ENCODE measurements around the gene CPN1.
A peak's percentile ranks its signal among the peaks of the same experiment; 100 is the strongest.

The CPN1 gene

GRCh38 chr10:100045592-100045991, 36.1 kb downstream of the CPN1 start:
- H2BK120ac ChIP-seq (ENCODE audit: low read depth, low read length) = no peak overlapping the region
- no peak for DNase-seq (ENCODE audit: low spot score)
- H3K23ac ChIP-seq (ENCODE audit: low read depth, low read length, poor library complexity) = no peak overlapping the region
- no peak overlapping the region for H3K9ac ChIP-seq (ENCODE audit: low read depth, low read length, poor library complexity)
- H2BK12ac ChIP-seq (ENCODE audit: low read length) = no peak overlapping the region
- no peaks in the 10 kb centered on the region for H3K36me3 ChIP-seq (replicated peaks in 1 of 2; ENCODE audit: control insufficient read depth in 2 of 2, insufficient read depth in 2 of 2, low read length in 2 of 2)
- H3K18ac ChIP-seq (ENCODE audit: low read length) = no peak overlapping the region
- no peak overlapping the region for H3K27ac ChIP-seq (replicated peaks; ENCODE audit: low read length)
- no peak overlapping the region for H3K4ac ChIP-seq (ENCODE audit: low read length)
- H4K91ac ChIP-seq (ENCODE audit: low read depth, low read length, poor library complexity) = no peak overlapping the region
- H3K27me3 ChIP-seq (ENCODE audit: control insufficient read depth in 3 of 3, insufficient read depth in 3 of 3, low read depth in 1 of 3, low read length in 3 of 3) = peaks cover 0 to 4% (median 0%) of the 10 kb centered on the region in 3 experiments
- no peaks in the 10 kb centered on the region for H3K9me3 ChIP-seq (replicated peaks in 1 of 2; ENCODE audit: control insufficient read depth in 2 of 2, insufficient read depth in 1 of 2, low read depth in 1 of 2, low read length in 2 of 2)
- H3K4me3 ChIP-seq (ENCODE audit: low read length in 2 of 2) = no peak overlapping the region
- H3K4me1 ChIP-seq (ENCODE audit: control insufficient read depth in 2 of 2, insufficient read depth in 1 of 2, low read depth in 1 of 2, low read length in 2 of 2) = no peaks in the 10 kb centered on the region
- H3K4me2 ChIP-seq (ENCODE audit: insufficient read depth, low read length, poor library complexity, severe bottlenecking) = no peak overlapping the region
- no peak overlapping the region for H2BK5ac ChIP-seq (ENCODE audit: low read length)
- H2AK5ac ChIP-seq (ENCODE audit: low read depth, low read length) = no peak overlapping the region
- H2BK15ac ChIP-seq (ENCODE audit: low read length) = no peak overlapping the region
- peak overlapping the region; percentile 83 for H2AFZ ChIP-seq (ENCODE audit: low read length)
- H4K8ac ChIP-seq (ENCODE audit: low read depth, low read length) = no peak overlapping the region
- WGBS, 2 donors (ENCODE audit: extremely low coverage in 2 of 2, insufficient read length in 2 of 2, insufficient replicate concordance in 1 of 2) = no CpG with 5 or more reads among the region's 2 CpGs
- H3K14ac ChIP-seq (ENCODE audit: low read length) = no peak overlapping the region
- no peaks in the 10 kb centered on the region for H3K79me1 ChIP-seq (ENCODE audit: low read depth, low read length)

- no peaks in the 10 kb centered on the region for H3K36me3 ChIP-seq (replicated peaks in 1 of 2; ENCODE audit: control insufficient read depth in 2 of 2, insufficient read depth in 2 of 2, low read length in 2 of 2)
- H3K18ac ChIP-seq (ENCODE audit: low read length) = no peak overlapping the region
- no peak overlapping the region for H4K8ac ChIP-seq (ENCODE audit: low read depth, low read length)
- no peak overlapping the region for H2BK5ac ChIP-seq (ENCODE audit: low read length)
- H3K4me1 ChIP-seq (ENCODE audit: control insufficient read depth in 2 of 2, insufficient read depth in 1 of 2, low read depth in 1 of 2, low read length in 2 of 2) = no peaks in the 10 kb centered on the region
- H3K79me1 ChIP-seq (ENCODE audit: low read depth, low read length) = no peaks in the 10 kb centered on the region
- no CpG with 5 or more reads among the region's 3 CpGs for WGBS, 2 donors (ENCODE audit: extremely low coverage in 2 of 2, insufficient read length in 2 of 2, insufficient replicate concordance in 1 of 2)
- H3K23ac ChIP-seq (ENCODE audit: low read depth, low read length, poor library complexity) = no peak overlapping the region
- H3K27ac ChIP-seq (replicated peaks; ENCODE audit: low read length) = no peak overlapping the region
- no peaks in the 10 kb centered on the region for H3K9me3 ChIP-seq (replicated peaks in 1 of 2; ENCODE audit: control insufficient read depth in 2 of 2, insufficient read depth in 1 of 2, low read depth in 1 of 2, low read length in 2 of 2)
- no peak for DNase-seq (ENCODE audit: low spot score)
- no peak overlapping the region for H3K9ac ChIP-seq (ENCODE audit: low read depth, low read length, poor library complexity)
- no peak overlapping the region for H4K91ac ChIP-seq (ENCODE audit: low read depth, low read length, poor library complexity)
- peaks cover 0 to 4% (median 0%) of the 10 kb centered on the region in 3 experiments for H3K27me3 ChIP-seq (ENCODE audit: control insufficient read depth in 3 of 3, insufficient read depth in 3 of 3, low read depth in 1 of 3, low read length in 3 of 3)
- H3K4me2 ChIP-seq (ENCODE audit: insufficient read depth, low read length, poor library complexity, severe bottlenecking) = no peak overlapping the region
- H2BK15ac ChIP-seq (ENCODE audit: low read length) = no peak overlapping the region
- no peak overlapping the region for H2BK12ac ChIP-seq (ENCODE audit: low read length)
- H2AK5ac ChIP-seq (ENCODE audit: low read depth, low read length) = no peak overlapping the region
- H3K4me3 ChIP-seq (ENCODE audit: low read length in 2 of 2) = no peak overlapping the region
- no peak overlapping the region for H3K14ac ChIP-seq (ENCODE audit: low read length)
- no peak overlapping the region for H2BK120ac ChIP-seq (ENCODE audit: low read depth, low read length)
- H2AFZ ChIP-seq (ENCODE audit: low read length) = peak overlapping the region; percentile 75
- no peak overlapping the region for H3K4ac ChIP-seq (ENCODE audit: low read length)
Observed at GRCh38 chr10:100043796-100044195, 37.9 kb downstream of the CPN1 start.

- no peak overlapping the region for H4K8ac ChIP-seq (ENCODE audit: low read depth, low read length)
- no peak overlapping the region for H3K4me3 ChIP-seq (ENCODE audit: low read length in 2 of 2)
- no peak overlapping the region for H3K4ac ChIP-seq (ENCODE audit: low read length)
- no peaks in the 10 kb centered on the region for H3K9me3 ChIP-seq (replicated peaks in 1 of 2; ENCODE audit: control insufficient read depth in 2 of 2, insufficient read depth in 1 of 2, low read depth in 1 of 2, low read length in 2 of 2)
- no peak overlapping the region for H3K23ac ChIP-seq (ENCODE audit: low read depth, low read length, poor library complexity)
- H2AFZ ChIP-seq (ENCODE audit: low read length) = peak overlapping the region; percentile 75
- no peak overlapping the region for H2BK120ac ChIP-seq (ENCODE audit: low read depth, low read length)
- H3K27me3 ChIP-seq (ENCODE audit: control insufficient read depth in 3 of 3, insufficient read depth in 3 of 3, low read depth in 1 of 3, low read length in 3 of 3) = peaks cover 0 to 4% (median 0%) of the 10 kb centered on the region in 3 experiments
- no peaks in the 10 kb centered on the region for H3K79me1 ChIP-seq (ENCODE audit: low read depth, low read length)
- H3K36me3 ChIP-seq (replicated peaks in 1 of 2; ENCODE audit: control insufficient read depth in 2 of 2, insufficient read depth in 2 of 2, low read length in 2 of 2) = no peaks in the 10 kb centered on the region
- no peak overlapping the region for H2BK5ac ChIP-seq (ENCODE audit: low read length)
- H3K14ac ChIP-seq (ENCODE audit: low read length) = no peak overlapping the region
- DNase-seq (ENCODE audit: low spot score) = no peak
- no peak overlapping the region for H4K91ac ChIP-seq (ENCODE audit: low read depth, low read length, poor library complexity)
- H2BK15ac ChIP-seq (ENCODE audit: low read length) = no peak overlapping the region
- WGBS, 2 donors (ENCODE audit: extremely low coverage in 2 of 2, insufficient read length in 2 of 2, insufficient replicate concordance in 1 of 2) = no CpG with 5 or more reads among the region's 2 CpGs
- no peak overlapping the region for H3K27ac ChIP-seq (replicated peaks; ENCODE audit: low read length)
- no peak overlapping the region for H3K4me2 ChIP-seq (ENCODE audit: insufficient read depth, low read length, poor library complexity, severe bottlenecking)
- no peak overlapping the region for H3K9ac ChIP-seq (ENCODE audit: low read depth, low read length, poor library complexity)
- no peaks in the 10 kb centered on the region for H3K4me1 ChIP-seq (ENCODE audit: control insufficient read depth in 2 of 2, insufficient read depth in 1 of 2, low read depth in 1 of 2, low read length in 2 of 2)
- H2AK5ac ChIP-seq (ENCODE audit: low read depth, low read length) = no peak overlapping the region
- H2BK12ac ChIP-seq (ENCODE audit: low read length) = no peak overlapping the region
- H3K18ac ChIP-seq (ENCODE audit: low read length) = no peak overlapping the region
Observed at GRCh38 chr10:100043344-100043743, 38.3 kb downstream of the CPN1 start.

DNA sequence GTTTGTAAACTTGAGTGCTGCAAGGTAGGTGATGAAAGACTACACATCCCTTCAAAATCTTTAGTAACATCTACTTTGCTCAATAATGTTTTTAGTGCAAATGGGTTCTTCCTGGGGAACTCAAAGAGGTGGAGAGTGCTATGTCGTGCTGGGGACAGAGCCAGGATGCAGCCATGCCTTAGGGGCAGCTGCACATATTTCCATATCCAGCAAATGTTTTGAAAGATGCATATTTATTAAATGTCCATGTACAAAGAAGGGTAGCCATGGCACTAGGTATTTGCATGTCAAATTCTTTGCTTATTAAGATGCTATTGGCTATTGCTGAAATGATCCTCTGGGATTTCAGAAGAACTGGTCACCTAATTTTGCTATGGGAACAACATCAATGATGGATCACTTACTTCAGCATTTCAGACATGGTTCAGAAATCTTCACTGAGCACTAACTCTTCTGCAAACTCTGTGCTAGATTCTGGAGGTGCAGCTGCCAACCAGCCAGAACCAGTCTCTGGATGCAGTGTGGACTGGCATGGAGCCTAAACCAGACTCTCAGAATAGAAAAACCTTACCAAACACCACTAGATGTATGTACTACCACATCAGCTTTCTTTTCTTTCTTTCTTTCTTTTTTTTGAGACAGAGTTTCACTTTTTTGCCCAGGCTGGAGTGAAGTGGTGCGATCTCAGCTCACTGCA, 40.2 kb downstream of the CPN1 start:
- DNase-seq (ENCODE audit: low spot score) = no peak
- H3K4me3 ChIP-seq (ENCODE audit: low read length in 2 of 2) = no peak overlapping the region
- no peaks in the 10 kb centered on the region for H3K27me3 ChIP-seq (ENCODE audit: control insufficient read depth in 3 of 3, insufficient read depth in 3 of 3, low read depth in 1 of 3, low read length in 3 of 3)
- H4K8ac ChIP-seq (ENCODE audit: low read depth, low read length) = no peak overlapping the region
- H3K36me3 ChIP-seq (replicated peaks in 1 of 2; ENCODE audit: control insufficient read depth in 2 of 2, insufficient read depth in 2 of 2, low read length in 2 of 2) = no peaks in the 10 kb centered on the region
- no peak overlapping the region for H3K4ac ChIP-seq (ENCODE audit: low read length)
- H4K91ac ChIP-seq (ENCODE audit: low read depth, low read length, poor library complexity) = no peak overlapping the region
- H3K9me3 ChIP-seq (replicated peaks in 1 of 2; ENCODE audit: control insufficient read depth in 2 of 2, insufficient read depth in 1 of 2, low read depth in 1 of 2, low read length in 2 of 2) = no peaks in the 10 kb centered on the region
- no peak overlapping the region for H2AFZ ChIP-seq (ENCODE audit: low read length)
- H3K18ac ChIP-seq (ENCODE audit: low read length) = no peak overlapping the region
- H2BK12ac ChIP-seq (ENCODE audit: low read length) = no peak overlapping the region
- WGBS, 2 donors (ENCODE audit: extremely low coverage in 2 of 2, insufficient read length in 2 of 2, insufficient replicate concordance in 1 of 2) = no CpG with 5 or more reads among the region's 2 CpGs
- H3K9ac ChIP-seq (ENCODE audit: low read depth, low read length, poor library complexity) = no peak overlapping the region
- H2AK5ac ChIP-seq (ENCODE audit: low read depth, low read length) = no peak overlapping the region
- H3K79me1 ChIP-seq (ENCODE audit: low read depth, low read length) = no peaks in the 10 kb centered on the region
- no peak overlapping the region for H2BK120ac ChIP-seq (ENCODE audit: low read depth, low read length)
- no peak overlapping the region for H3K14ac ChIP-seq (ENCODE audit: low read length)
- H3K4me1 ChIP-seq (ENCODE audit: control insufficient read depth in 2 of 2, insufficient read depth in 1 of 2, low read depth in 1 of 2, low read length in 2 of 2) = no peaks in the 10 kb centered on the region
- no peak overlapping the region for H2BK15ac ChIP-seq (ENCODE audit: low read length)
- no peak overlapping the region for H2BK5ac ChIP-seq (ENCODE audit: low read length)
- H3K23ac ChIP-seq (ENCODE audit: low read depth, low read length, poor library complexity) = no peak overlapping the region
- H3K4me2 ChIP-seq (ENCODE audit: insufficient read depth, low read length, poor library complexity, severe bottlenecking) = no peak overlapping the region
- no peak overlapping the region for H3K27ac ChIP-seq (replicated peaks; ENCODE audit: low read length)

Measured in neuronal stem cell (in vitro differentiated cells).